Stimulated activated CD8-positive, alpha-beta memory T cell treated with anti-CD3 and anti-CD28 coated beads, Interleukin-7, amount 100 ng/mL, for 1 hour (primary cell): Measurements from ENCODE around the gene GMEB2.
"Not testable (repeated sequence)": the region's sequence is repeated elsewhere in the genome, so short reads cannot be mapped to it uniquely, and the experiment has no call there.

Source experiments
- DNase-seq, 2 donors: peaks; one replicate each; pipeline ENCODE4 v3.0.0-alpha.2; 2020; ENCODE audit warnings: low read depth in 2 of 2

The GMEB2 gene

GRCh38 chr20:63626424-63627128 lies at the start of gene GMEB2:
TSS of gene GMEB2 (minus strand) at chr20:63627101. CDS start at chr20:63619397, 7,704 bp downstream.
- peak in 1 of 2 donors; percentile 36 for DNase-seq

GRCh38 chr20:63675681-63676368 lies 48.9 kb upstream of the GMEB2 start:
- DNase-seq, result no peak

DNA sequence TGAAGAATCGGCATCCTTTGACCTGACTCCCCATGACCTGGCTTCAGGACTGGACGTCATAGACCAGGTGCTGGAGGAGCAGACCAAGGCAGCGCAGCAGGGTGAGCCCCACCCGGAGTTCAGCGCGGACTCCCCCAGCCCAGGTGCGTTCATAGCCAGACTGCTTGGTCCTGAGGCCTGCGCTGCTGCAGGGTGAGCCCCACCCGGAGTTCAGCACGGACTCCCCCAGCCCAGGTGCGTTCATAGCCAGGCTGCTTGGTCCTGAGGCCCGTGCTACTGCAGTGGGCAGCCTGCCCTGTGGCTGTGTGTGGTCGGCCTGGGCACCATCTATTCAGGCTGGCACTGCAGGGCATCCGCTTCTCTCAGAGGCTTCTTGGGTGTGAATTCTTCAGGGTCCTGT lies 47.0 kb upstream of the GMEB2 start:
- DNase-seq, result no peak

- no peak for DNase-seq
Observed at GRCh38 chr20:63672666-63673065, 45.8 kb upstream of the GMEB2 start.

- DNase-seq, result not testable (repeated sequence)
Observed at GRCh38 chr20:63671695-63672094, 44.8 kb upstream of the GMEB2 start.

- no peak for DNase-seq
Observed at GRCh38 chr20:63668351-63668750, 41.5 kb upstream of the GMEB2 start.

DNA sequence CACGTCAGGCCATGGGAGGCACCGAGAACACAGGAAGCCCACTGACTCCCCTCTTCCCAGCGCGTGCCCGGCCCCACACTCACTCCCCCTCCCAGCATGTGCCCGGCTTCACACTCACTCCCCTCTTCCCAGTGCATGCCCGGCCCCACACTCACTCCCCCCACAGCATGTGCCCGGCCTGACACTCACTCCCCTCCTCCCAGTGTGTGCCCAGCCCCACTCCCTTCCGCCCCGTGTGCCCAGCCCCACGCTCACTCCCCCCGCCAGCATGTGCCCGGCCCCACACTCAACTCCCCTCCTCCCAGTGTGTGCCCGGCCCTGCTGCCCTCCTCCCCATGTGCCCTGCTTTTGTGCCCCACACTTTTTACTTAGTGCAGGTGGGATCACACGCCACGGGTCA lies 41.0 kb upstream of the GMEB2 start:
- DNase-seq, result no peak

GRCh38 chr20:63665708-63666107 lies 38.8 kb upstream of the GMEB2 start:
- no peak for DNase-seq

- DNase-seq, result no peak
Observed at GRCh38 chr20:63664861-63665594, 38.1 kb upstream of the GMEB2 start.

- no peak for DNase-seq
Observed at GRCh38 chr20:63664143-63664851, 37.4 kb upstream of the GMEB2 start.

- DNase-seq, result no peak
Observed at GRCh38 chr20:63663332-63664066, 36.6 kb upstream of the GMEB2 start.

DNA sequence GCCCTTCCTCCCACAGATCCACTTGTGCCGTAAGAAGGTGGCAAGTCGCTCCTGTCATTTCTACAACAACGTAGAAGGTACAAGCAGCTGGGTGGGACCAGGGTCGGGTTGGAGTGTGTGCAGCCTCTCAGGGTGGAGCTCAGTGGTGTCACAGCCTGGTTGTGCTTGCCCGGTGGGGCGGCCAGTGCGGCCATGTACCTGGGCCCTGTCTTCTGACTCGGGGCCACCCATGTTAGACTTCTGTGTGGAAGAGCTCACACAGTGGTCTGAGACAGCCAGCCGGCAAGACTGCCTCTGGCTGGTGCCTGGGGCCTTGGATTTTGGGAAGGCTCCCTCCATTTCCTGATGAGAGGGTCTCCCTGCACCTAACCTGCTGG lies 35.9 kb upstream of the GMEB2 start:
- no peak for DNase-seq

DNA sequence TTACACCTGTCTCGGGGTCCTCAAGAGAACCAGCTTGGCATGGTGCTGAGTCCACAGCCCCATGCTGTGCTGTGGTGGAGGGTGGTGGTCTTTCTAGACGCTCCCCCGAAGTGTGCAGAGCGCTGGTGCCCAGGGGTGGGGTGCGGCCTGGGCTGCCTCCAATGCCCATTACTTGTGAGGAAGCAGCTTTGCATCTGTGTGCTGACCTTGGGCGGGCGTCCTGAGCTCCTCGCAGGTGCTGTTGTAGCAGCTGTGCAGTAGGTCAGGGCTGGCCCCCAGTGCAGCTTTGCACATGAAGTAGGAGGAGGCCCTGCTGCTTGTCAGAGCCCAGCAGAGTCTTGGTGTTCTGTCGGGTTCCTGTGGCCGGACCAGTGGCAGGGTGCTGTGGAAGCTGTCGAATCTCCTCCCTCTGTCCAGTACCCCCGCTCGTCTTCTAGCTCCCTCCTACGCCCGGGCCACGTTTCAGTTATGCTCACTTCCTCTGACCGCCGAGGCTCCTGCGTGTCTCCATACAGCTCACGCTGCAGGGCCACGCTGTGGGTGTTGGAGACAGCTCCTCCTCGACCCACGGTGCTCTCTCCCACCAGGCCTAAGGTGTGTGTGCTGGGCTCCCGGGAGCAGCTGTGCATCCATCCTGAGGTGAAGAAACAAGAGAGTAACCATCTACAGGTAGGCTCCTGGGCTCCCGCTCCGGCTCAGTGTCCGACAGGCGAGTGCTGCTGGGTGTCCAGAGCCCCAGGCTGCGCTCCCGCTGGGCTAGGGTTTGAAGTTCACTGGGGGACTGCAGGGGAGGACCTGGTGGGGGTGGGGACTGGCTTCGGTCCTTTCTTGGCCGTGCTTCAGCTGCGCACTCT lies 35.3 kb upstream of the GMEB2 start:
- no peak for DNase-seq

DNA sequence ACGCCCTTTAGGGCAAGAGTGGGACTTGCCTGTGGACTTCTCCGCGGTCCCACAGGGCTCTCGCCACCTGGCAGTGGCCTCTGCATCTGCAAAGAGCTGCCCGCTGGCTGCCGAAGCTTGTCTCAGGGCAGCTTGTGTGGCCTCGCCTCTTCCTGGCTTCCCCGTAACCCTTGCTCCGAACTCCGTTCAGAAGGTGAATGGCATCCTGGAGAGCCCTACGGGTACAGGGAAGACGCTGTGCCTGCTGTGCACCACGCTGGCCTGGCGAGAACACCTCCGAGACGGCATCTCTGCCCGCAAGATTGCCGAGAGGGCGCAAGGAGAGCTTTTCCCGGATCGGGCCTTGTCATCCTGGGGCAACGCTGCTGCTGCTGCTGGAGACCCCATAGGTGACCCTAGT lies 34.2 kb upstream of the GMEB2 start:
- no peak for DNase-seq

- no peak for DNase-seq
Observed at GRCh38 chr20:63660622-63661021, 33.7 kb upstream of the GMEB2 start.

DNA sequence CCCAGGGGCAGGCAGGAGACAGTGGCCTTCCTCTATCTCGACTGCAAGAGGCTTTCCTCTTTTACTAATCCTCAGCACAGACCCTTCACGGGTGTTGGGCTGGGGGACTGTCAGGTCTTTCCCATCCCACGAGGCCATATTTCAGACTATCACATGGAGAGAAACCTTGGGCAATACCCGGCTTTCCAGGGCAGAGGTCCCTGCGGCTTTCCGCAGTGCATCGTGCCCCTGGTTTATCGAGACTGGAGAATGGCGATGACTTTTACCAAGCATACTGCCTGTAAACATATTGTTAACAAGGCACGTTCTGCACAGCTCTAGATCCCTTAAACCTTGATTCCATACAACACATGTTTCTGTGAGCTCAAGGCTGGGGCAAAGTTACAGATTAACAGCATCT lies 33.3 kb upstream of the GMEB2 start:
- DNase-seq, result not testable (repeated sequence)

- DNase-seq, result no peak
Observed at GRCh38 chr20:63659370-63659769, 32.5 kb upstream of the GMEB2 start.

DNA sequence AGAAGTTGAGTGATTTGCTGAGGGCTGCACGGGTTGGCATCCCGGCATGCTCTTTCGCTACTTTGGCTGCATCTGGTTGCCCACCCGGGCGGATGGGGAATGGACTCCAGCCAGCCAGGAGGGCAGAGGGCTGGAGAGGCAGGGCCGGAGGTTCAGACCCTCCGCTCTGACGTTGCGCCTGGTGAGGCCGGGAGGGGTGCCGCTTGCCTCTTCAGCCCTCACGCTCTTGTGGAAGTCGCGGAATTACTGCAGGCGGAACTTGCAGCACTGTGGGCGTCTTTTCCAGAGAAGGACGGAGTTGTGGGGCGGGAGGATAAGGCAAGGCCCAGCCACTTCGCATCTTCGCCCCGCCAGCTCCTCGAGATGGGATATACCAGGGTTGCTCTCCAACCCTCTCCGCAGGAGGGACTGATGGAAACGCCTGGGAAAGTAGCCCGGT lies 31.9 kb upstream of the GMEB2 start:
- no peak for DNase-seq

- DNase-seq, result peak; percentile 78 to 81
Observed at GRCh38 chr20:63657937-63658748, 31.2 kb upstream of the GMEB2 start, which contains the start of gene RTEL1. TSS of gene RTEL1 (plus strand) at chr20:63658312. CDS start at chr20:63659403, 1,091 bp downstream.
